GM19238 (cell line): ENCODE data around the gene VEGFB.

Experiments used
- DNase-seq: peaks from one replicate; pipeline ENCODE4 v3.0.0; 2011; ENCODE audit warnings: low spot score; ENCODE audit not compliant: insufficient read length

The VEGFB gene

DNA sequence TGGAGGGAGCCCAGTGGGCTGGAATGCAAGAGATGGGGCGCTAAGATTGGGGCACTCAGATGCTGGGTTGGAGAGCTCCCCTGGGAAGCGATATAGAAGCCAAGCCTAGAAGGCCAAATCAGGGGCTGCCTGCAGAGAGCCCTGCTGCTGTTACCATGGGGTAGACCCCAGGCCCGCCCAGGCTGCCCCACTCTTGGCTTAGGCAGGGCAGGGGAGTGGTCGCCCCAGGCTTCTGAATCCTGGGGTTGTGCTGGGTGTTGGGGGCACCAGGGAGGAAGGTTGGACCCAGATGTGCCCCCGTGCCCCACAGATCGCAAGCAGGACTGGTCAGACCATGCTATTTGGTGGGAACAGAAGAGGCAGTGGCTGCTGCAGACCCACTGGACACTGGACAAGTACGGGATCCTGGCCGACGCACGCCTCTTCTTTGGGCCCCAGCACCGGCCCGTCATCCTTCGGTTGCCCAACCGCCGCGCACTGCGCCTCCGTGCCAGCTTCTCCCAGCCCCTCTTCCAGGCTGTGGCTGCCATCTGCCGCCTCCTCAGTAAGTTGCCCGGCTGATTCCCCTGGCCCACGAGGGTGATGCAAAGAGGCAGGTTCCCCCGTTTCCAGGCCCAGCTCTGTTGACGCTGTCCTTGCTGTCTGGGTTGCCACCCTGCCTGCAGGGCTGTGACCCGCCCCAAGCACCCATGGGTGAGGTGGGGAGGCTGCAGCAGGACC lies 23.9 kb upstream of the VEGFB start:
- no peak for DNase-seq

DNA sequence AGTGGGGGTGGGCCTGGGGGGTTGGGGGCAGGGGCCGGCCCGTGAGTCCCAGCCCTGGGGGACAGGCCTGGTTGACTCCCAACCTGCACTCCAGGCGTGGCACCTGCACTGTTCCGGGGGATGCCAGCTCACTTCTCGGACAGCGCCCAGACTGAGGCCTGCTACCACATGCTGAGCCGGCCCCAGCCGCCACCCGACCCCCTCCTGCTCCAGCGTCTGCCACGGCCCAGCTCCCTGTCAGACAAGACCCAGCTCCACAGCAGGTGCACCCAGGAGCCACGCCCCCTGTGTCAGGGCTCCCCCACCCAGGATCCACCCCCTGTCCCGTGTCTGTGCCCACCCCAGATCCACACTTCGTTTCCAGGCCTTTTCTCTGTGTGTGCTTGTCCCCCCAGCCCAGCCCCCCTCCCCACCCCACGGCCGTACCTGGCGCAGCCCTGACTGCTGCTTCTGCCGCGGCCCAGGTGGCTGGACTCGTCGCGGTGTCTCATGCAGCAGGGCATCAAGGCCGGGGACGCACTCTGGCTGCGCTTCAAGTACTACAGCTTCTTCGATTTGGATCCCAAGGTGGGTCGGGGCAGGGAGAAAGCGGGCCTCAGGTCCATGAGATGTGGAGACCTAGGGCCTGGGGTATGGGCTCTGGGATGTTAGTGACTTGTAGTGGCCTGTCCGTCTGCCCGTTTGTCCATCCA lies 23.1 kb upstream of the VEGFB start:
- DNase-seq = no peak

- no peak for DNase-seq
Measured at GRCh38 chr11:64216879-64217278, 17.5 kb upstream of the VEGFB start.

DNA sequence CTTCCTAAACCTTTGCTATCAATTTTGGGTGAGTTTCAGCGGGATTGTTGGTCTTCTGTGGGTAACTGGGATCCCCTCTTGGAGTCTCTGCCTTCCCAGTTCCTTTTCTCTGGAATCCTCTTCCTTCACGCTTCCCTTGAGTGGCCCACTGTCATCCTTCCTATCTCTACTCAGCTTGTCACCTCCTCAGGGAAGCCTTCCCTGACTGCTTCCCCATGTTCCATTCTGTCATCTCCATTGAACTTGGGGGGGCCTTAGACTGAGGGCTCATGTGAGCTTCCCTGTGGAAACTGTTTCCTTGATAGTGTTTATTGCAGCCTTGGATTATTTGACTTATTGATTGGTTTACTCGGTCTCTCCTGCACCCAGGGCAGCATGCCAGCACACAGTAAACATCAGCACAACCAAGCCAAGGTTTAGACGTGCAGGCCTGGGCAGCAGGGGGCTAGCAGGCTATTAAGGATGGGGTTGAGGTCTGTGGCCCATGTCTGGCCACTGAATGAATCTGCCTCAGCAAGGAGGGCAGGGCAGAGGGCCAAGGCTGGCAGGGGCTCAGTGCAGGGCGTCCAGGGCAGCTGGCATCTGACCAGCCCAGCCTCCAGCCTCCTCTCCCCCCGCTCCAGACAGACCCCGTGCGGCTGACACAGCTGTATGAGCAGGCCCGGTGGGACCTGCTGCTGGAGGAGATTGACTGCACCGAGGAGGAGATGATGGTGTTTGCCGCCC lies 15.6 kb upstream of the VEGFB start:
- no peak for DNase-seq

- DNase-seq = no peak
Measured at GRCh38 chr11:64219354-64219684, 15.1 kb upstream of the VEGFB start.

- no peak for DNase-seq
Measured at GRCh38 chr11:64219755-64220154, 14.6 kb upstream of the VEGFB start.

DNA sequence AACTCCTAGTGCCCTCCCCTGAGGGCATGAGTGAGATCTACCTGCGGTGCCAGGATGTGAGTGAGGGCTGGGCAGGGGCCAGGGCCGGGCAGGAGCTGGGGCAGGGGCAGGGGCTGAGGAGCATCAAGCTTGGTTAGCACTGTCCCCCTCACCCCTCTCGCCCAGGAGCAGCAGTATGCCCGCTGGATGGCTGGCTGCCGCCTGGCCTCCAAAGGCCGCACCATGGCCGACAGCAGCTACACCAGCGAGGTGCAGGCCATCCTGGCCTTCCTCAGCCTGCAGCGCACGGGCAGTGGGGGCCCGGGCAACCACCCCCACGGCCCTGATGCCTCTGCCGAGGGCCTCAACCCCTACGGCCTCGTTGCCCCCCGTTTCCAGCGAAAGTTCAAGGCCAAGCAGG lies 14.1 kb upstream of the VEGFB start:
- DNase-seq = no peak

GRCh38 chr11:64220798-64221197 lies 13.6 kb upstream of the VEGFB start:
- DNase-seq = no peak

DNA sequence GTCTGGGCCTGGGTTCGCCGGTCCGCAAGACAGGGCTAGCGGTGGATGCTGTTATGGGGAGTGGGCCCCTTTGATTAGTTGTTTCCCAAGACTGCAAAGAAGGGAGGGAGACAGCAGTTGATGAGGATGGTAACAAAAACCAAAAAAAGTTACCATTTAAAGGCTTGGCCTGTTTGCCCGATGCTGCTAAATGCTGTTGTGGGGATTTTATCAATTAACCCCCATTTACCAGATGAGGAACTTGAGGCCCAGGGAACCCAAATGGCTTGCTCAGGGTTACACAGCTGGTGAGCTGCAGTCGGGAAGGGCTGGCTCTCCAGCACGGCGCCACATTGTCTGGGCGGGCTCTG lies 11.8 kb upstream of the VEGFB start:
- DNase-seq = no peak

GRCh38 chr11:64223001-64223651 lies 11.3 kb upstream of the VEGFB start:
- no peak for DNase-seq

DNA sequence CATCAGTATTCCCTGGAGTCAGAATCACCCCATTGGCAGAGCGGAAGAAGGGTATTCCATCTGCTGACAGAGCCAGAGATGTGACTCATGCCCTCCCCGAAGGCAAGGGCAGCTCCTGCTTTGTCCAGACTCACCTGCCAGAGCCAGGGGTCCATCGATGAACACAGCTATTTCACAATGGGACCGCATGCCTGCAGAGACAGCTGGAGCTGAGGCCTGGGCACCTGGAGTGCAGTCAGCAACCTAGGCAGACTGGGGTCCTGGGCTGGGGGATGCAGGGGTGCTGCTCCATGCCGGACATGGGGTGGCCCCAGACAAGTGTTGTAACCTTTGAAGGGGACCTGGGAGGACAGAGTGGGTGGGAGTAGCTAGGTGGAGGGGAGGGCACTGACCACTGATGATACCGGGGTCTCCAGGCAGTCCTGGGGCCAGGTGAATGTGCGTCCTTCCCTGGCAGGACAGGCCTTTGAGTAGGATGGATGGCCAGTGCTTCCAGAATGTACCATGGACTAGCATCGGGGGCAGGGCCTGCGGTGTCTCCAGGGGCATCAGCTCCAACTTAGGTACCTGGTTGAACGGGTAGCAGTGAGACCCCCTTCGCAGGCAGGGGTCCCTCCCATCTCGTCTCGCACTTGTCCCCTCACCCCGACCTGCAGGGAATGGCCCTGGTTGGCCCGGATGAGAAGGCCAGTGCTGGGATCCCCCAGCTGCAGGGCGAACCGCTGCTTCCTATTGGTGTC lies 10.1 kb upstream of the VEGFB start:
- no peak for DNase-seq

- DNase-seq = no peak
Measured at GRCh38 chr11:64224891-64225607, 9.3 kb upstream of the VEGFB start.

DNA sequence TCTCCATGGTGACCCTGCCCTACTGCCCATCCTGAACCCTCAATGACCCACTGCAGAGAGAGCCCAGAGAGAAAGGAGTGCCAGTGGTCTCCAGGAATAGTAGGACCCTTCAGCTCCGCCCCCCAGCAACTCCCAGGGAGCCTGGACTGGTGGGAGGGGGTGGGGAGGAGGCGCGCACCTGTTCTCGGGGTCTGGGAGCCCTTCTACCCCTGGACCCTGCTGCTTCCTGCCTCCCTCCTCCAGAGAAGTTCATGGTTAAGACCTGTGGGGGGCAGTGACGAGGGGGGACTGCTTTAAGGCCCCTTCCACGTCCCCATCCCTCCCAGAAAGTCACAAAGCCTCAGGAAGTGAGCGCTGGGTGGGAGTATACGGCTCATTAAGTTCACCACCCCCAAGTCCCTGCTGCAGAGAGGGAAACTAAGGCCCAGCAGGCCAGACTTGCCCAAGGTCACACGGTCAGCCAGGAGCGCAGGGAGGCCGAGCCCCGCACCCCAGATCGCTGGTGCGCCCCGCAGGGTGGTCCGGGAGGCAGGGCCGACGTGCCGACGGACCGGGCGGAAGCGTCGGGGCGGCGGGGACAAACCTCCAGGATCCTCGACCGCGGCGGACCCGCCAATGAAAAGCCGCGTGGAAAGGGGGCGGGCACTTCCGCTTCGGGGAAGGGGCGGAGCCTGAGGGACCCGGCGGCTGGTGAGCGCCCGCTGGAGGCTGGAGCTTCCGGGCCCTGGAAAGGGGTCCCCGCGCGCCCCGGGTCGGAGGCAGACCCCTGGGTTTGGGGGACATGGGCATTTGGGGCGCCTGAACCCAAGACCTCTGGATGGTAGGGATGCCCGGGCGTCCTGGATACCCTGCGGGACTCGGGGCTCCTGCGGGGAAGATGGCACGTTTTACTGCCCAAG lies 8.5 kb upstream of the VEGFB start, which contains the start of the genes NUDT22 and TRPT1:
TSS of gene NUDT22 (plus strand) at position 667 of the 899 bp plus-strand sequence. CDS start 379 bp downstream, outside the sequence.
TSS of gene TRPT1 (minus strand) at position 579 of the 899 bp plus-strand sequence. CDS start at position 253, 326 bp downstream.
- DNase-seq = peak; percentile 94

GRCh38 chr11:64226507-64227051 lies 7.8 kb upstream of the VEGFB start:
- peak; percentile 71 for DNase-seq

GRCh38 chr11:64227405-64227956 lies 6.9 kb upstream of the VEGFB start:
- no peak for DNase-seq

GRCh38 chr11:64229090-64229743 lies 5.2 kb upstream of the VEGFB start:
- DNase-seq = no peak

DNA sequence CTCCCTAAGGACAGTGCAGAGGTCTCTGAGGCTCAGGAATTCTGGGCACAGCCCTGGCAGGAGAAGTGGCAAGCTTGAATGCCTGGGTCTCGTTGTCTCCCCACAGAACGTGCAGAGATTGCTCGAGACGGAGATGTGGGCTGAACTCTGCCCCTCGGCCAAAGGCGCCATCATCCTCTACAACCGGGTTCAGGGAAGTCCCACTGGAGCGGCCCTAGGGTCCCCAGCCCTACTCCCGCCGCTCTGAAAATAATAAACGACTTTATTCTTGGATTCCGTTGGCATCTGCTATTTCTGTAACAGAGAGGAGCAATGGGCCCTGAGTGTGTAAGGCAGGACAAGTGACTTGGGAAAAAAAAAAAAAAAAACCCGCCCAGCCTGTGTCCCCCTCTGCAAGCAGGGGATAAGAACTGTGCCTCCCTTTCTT lies 4.6 kb upstream of the VEGFB start:
- no peak for DNase-seq
